Activated naive CD8-positive, alpha-beta T cell treated with anti-CD3 and anti-CD28 coated beads for 36 hours (primary cell): Measurements from ENCODE around the gene NCKAP5. TPM values are rescaled to one million over a fixed set of nuclear protein-coding genes. Genes with fewer than 3 reads are reported as not detected.

ENCODE experiments used
- DNase-seq: peaks from one replicate; pipeline ENCODE4 v3.0.0; 2021
- H3K27ac Mint-ChIP-seq: one replicate; pipeline ENCODE4 v1.8.0; 2022; ENCODE audit warnings: mild to moderate bottlenecking, moderate library complexity, mixed read lengths
- H3K27me3 Mint-ChIP-seq: one replicate; pipeline ENCODE4 v1.8.0; 2022; ENCODE audit warnings: mild to moderate bottlenecking, mixed read lengths
- H3K36me3 Mint-ChIP-seq: one replicate; pipeline ENCODE4 v1.8.0; 2021; ENCODE audit warnings: mild to moderate bottlenecking, mixed read lengths
- H3K4me1 Mint-ChIP-seq: one replicate; pipeline ENCODE4 v1.8.0; 2021; ENCODE audit warnings: mixed read lengths
- H3K4me3 Mint-ChIP-seq: one replicate; pipeline ENCODE4 v1.8.0; 2022; ENCODE audit warnings: mild to moderate bottlenecking, moderate library complexity, mixed read lengths
- H3K9me3 Mint-ChIP-seq: one replicate; pipeline ENCODE4 v1.8.0; 2022; ENCODE audit warnings: mixed read lengths
- total RNA-seq, 2 experiments: library from RNA; stranded (reverse); gene quantifications; one replicate each; pipeline ENCODE4 v1.2.3, GENCODE V29; 2021

Gene NCKAP5
- total RNA-seq, 2 experiments from 2014 or later: not detected

DNA sequence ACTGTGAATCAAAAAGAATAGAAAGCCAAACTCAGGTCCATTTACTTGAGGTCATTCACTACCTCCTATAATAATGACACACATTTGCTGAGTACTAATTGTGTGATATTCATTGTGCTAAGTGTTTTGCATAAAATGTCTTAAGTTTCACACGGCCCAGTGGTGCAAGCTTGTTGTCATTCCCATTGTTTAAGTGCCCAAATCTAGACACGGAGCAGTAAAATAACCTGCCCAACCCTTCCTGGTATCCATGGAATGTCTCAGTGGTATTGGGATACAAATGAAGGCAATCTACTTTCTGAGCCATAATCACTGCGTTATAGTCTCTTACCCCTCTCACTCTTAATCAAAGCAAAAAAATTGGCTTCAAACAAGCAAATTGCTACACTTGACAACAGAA is 233.3 kb downstream of the NCKAP5 start:
- Mint-ChIP-seq H3K9me3 (no peaks in the 10 kb centered on the region), H3K27ac (no peak overlapping the region), H3K36me3 (no peaks in the 10 kb centered on the region), H3K4me1 (no peaks in the 10 kb centered on the region), H3K27me3 (no peaks in the 10 kb centered on the region), H3K4me3 (no peak overlapping the region)
- no peak for DNase-seq

DNA sequence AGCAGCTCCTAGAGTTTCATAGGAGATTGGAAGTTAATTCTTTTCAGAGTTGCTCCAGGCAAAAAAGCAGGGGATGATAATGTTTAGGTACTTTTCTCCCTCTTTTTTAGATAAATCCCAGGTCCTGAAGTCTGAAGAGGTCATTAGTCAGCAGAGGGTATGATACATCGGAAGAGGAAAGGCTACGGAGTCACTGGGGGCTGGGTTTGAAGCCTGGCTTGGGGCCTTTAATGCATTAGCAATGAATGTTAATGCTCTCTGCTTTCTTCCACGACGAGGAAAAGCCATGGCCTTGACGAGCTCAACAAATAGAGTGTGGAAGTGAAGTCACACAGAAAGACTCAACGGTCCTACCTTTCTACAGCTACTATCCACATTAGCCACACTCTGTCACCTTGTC is 235.1 kb downstream of the NCKAP5 start:
- Mint-ChIP-seq H3K9me3 (no peaks in the 10 kb centered on the region), H3K36me3 (no peaks in the 10 kb centered on the region), H3K4me1 (no peaks in the 10 kb centered on the region), H3K4me3 (no peak overlapping the region), H3K27me3 (no peaks in the 10 kb centered on the region), H3K27ac (no peak overlapping the region)
- no peak for DNase-seq

DNA sequence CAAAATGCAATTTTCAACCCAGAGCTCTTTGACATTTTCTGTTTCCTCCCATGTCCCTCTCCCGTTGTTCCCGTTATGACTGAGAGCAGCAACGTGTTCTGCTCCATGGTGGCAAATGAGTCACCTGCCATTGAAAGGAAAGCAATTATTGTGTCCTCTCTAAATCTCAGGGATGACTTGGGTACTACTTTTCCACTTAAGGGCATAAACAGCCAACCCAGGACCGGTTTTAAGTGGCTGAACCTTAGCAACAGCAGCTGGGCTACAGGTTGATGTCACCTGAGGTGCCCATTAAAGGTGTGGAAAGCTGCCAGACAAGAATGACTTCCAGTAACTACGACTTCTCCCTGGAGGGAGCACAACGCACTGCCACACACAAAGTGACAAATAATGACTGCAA is 236.8 kb downstream of the NCKAP5 start:
- DNase-seq: no peak
- Mint-ChIP-seq H3K4me1 (no peaks in the 10 kb centered on the region), H3K36me3 (no peaks in the 10 kb centered on the region), H3K27me3 (no peaks in the 10 kb centered on the region), H3K4me3 (no peak overlapping the region), H3K9me3 (no peaks in the 10 kb centered on the region), H3K27ac (no peak overlapping the region)

DNA sequence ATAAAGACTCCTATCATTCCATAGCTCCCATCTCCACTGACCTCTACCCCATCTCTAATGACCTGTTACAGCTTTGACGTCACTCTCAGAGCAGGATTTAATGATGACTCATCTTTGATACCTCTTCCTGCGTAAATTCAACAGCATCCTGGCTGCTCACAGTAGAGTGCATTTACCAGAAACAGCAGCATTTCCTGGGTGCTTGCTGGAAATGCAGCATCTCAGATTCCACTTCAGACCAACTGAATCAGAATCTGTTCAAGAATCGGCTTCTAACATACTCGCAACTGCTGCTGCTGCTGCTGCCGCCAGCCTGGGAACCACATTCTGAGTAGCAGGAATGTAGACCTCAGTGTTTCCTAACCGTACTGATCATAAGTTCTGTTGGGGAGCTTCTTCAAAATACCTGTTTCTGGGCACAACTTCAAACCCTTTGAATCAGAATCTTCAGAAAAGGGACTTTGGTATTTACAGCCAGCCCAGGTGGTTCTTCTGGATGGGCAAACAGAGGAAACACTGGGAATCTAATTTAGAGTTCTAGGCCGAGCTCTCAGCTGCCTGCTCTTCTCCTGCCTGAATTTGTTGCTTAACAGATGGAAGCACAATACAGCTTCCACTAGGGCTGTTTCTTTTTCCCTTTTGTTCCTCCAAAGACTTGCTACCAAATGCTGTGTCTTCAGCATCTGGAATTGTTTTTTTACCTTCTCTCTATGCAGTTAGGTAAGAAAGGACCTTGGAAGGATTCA is 241.4 kb downstream of the NCKAP5 start:
- H3K27ac Mint-ChIP-seq: no peak overlapping the region
- H3K36me3 Mint-ChIP-seq: no peaks in the 10 kb centered on the region
- H3K4me3 Mint-ChIP-seq: no peak overlapping the region
- H3K27me3 Mint-ChIP-seq: no peaks in the 10 kb centered on the region
- no peaks in the 10 kb centered on the region for H3K9me3 Mint-ChIP-seq
- DNase-seq: no peak
- H3K4me1 Mint-ChIP-seq: no peaks in the 10 kb centered on the region

DNA sequence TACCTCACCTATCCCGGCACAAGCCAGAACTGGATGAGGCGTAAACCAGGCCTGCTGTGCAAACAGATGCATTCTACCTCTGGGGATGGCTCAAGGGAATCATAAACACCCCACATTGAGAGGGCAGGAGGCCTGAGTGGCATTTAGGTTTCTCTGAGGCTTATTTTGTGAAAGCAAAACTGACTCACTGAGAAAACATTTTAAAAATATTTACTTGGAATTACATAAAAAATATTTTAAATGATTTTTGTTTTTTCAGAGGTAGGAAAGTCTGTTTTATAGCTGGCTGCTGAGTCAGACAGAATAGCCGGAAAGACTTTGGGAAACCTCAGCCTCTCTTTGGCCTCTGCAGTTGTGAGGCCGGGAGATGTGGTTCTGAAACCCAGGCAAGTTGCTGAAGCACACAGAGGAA is 244.1 kb downstream of the NCKAP5 start:
- Mint-ChIP-seq H3K4me1 (no peaks in the 10 kb centered on the region), H3K36me3 (no peaks in the 10 kb centered on the region), H3K27me3 (no peaks in the 10 kb centered on the region), H3K4me3 (no peak overlapping the region), H3K9me3 (no peaks in the 10 kb centered on the region), H3K27ac (no peak overlapping the region)
- DNase-seq: no peak

DNA sequence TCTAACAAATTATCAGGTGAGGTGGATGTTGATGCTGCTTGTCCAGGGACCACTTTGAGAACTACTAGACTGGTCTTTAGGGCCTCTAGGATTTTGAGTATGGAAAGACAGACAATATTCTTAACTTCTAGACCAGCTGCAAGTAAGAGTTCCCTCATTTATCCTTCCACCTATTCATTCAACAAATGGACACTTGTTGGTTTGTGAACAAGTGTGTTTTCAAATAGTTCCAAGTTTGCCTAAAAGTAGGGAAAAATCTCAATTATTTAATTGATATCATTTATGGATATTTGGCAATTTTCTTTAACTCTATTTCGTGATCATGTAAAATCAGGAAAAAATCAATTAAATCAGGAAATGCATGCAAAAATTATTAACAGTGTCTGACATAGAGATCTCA is 245.4 kb downstream of the NCKAP5 start:
- no peaks in the 10 kb centered on the region for H3K27me3 Mint-ChIP-seq
- no peaks in the 10 kb centered on the region for H3K9me3 Mint-ChIP-seq
- no peak overlapping the region for H3K27ac Mint-ChIP-seq
- H3K36me3 Mint-ChIP-seq: no peaks in the 10 kb centered on the region
- H3K4me3 Mint-ChIP-seq: no peak overlapping the region
- no peak for DNase-seq
- H3K4me1 Mint-ChIP-seq: no peaks in the 10 kb centered on the region

DNA sequence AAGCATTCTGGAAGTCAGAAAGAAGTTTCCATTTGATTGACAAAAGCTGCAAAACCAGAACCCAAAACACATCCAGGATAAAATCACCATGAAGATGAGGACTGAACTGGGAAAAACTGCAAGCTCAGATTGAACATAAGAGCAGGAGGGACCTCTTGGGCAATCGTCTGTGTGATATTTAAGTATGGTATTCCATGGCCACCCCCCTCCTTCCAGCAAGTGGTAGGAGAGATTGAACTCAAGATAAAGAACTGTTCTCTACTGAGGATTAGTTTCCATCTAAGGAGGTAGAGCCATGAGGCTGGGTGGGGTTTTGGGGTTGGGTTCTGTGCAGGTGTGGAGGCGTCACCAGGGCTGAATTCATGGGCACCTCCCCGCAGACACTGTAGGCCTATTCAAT is 251.1 kb downstream of the NCKAP5 start:
- Mint-ChIP-seq H3K9me3 (peaks cover 1% of the 10 kb centered on the region), H3K4me1 (no peaks in the 10 kb centered on the region), H3K27me3 (no peaks in the 10 kb centered on the region), H3K4me3 (no peak overlapping the region), H3K36me3 (no peaks in the 10 kb centered on the region), H3K27ac (no peak overlapping the region)
- DNase-seq: no peak

DNA sequence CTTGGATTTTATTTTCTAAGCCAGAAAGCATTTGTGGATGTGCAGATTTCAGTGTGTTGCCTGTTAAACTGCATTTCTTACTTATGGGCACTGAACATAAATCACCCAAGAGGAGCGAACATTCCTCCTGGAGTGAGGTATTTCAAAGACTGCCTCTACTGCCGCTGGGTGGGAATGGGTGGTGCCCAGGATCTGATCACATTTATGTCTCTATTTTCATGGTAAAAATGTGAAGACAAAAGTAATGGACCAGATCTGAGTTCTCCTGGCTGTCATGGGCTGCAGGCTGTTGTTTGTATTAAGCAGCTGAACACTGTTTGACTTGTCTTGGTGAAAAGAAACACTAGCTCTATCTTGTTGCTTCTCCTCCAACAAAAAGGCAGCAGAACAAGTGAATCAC is 251.7 kb downstream of the NCKAP5 start:
- Mint-ChIP-seq H3K27me3 (no peaks in the 10 kb centered on the region), H3K4me1 (no peaks in the 10 kb centered on the region)

DNA sequence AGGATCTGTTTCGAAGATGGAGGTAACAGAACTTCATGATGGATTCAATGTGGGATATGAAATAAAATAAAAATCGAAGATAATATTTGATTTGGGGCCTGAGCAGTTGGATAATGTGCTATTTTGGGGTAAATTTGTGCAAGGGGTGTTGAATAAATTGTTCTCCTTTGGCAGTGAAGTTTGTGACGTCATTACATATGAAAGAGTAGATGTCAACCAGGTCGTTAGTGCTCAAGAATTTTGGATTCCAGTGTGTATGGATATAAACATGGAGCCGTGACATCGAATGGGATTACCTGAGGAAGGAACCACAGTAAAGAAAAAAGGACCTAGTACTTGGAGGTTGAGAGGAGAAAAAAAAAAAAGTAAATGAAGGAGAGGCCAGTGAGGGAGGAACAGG is 253.0 kb downstream of the NCKAP5 start:
- H3K4me3 Mint-ChIP-seq: no peak overlapping the region
- H3K27ac Mint-ChIP-seq: no peak overlapping the region
- DNase-seq: no peak
- no peaks in the 10 kb centered on the region for H3K36me3 Mint-ChIP-seq
- no peaks in the 10 kb centered on the region for H3K27me3 Mint-ChIP-seq
- no peaks in the 10 kb centered on the region for H3K4me1 Mint-ChIP-seq
- peaks cover 1% of the 10 kb centered on the region for H3K9me3 Mint-ChIP-seq

More for the DNA sequence above, 251.7 kb downstream of the NCKAP5 start:
- H3K36me3 Mint-ChIP-seq: no peaks in the 10 kb centered on the region
- H3K4me3 Mint-ChIP-seq: no peak overlapping the region
- no peak overlapping the region for H3K27ac Mint-ChIP-seq
- peaks cover 1% of the 10 kb centered on the region for H3K9me3 Mint-ChIP-seq
- no peak for DNase-seq

DNA sequence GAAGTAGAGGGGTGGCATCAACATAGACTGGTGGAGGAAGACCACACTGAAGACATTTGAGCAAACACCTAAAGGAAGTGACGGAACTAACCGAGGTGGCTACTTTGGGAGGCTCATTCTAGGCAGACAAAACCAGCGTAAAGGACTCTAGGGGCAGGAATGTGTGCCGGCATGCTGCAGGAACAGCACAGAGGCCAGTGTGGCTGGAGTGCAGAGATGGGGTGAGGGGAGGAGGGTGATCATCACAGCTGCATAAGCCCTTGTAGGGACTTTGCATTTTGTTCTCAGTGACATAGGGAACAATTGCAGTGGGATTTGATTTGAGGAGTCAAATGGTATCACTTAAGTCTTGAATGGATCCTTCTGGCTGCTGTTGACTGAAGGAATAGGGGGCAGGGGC is 253.5 kb downstream of the NCKAP5 start:
- H3K4me3 Mint-ChIP-seq: no peak overlapping the region
- no peak for DNase-seq
- peaks cover 1% of the 10 kb centered on the region for H3K9me3 Mint-ChIP-seq
- H3K36me3 Mint-ChIP-seq: no peaks in the 10 kb centered on the region
- no peaks in the 10 kb centered on the region for H3K4me1 Mint-ChIP-seq
- no peaks in the 10 kb centered on the region for H3K27me3 Mint-ChIP-seq
- no peak overlapping the region for H3K27ac Mint-ChIP-seq

DNA sequence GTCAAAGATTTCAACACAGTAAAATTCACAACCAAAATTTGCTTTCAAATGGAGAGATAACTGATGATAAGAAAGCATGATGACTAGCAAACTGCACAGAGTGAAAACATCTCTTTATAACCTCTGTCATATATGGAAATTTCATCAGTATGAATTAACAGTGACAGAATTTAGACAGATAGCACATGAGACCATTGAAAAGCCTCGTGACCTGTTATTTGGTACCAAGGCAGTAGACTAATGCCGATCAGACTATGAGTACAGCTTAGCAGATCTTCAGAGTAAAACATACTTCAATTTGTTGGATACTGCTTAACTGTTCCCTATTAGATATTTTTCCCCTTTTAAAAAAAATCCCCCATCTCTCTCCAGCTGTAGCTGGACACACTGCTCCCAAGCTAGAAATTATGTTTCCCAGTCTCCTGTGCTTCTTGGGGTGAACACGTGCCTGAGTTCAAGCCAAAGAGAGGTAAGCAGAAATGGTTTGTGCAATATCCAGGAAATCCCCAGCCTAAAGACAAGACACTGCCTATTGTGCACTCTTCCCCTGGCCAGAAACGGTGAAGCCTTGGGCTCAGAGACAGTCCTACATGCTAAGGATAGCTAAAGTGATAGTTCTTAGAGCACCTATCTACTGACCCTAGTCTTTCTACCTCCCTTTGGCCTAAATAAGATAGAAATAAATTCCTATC is 256.1 kb downstream of the NCKAP5 start:
- peaks cover 1% of the 10 kb centered on the region for H3K9me3 Mint-ChIP-seq
- no peaks in the 10 kb centered on the region for H3K36me3 Mint-ChIP-seq
- H3K4me1 Mint-ChIP-seq: no peaks in the 10 kb centered on the region
- no peaks in the 10 kb centered on the region for H3K27me3 Mint-ChIP-seq
- DNase-seq: no peak
- no peak overlapping the region for H3K4me3 Mint-ChIP-seq
- H3K27ac Mint-ChIP-seq: no peak overlapping the region

DNA sequence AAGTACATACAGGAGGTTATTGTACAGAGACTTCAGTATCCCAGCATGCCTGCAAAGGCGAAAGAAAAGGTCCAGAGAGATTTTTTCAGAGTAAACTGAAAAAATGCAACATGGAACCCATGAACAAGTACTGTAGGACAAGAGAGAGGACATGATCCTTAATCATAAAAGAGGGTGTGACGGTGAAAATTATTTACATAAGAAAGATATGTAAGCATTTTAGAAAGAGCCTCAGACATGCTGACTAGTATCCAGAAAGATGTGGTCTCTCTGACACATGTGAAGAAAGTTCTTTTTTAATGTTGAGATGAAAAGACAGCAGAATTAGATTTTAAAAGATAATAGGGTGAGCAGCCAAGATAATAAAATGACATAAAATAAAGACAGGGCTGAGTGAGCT is 262.0 kb downstream of the NCKAP5 start:
- Mint-ChIP-seq H3K4me1 (no peaks in the 10 kb centered on the region), H3K36me3 (no peaks in the 10 kb centered on the region), H3K9me3 (no peaks in the 10 kb centered on the region), H3K27ac (no peak overlapping the region), H3K4me3 (no peak overlapping the region), H3K27me3 (no peaks in the 10 kb centered on the region)
- no peak for DNase-seq

DNA sequence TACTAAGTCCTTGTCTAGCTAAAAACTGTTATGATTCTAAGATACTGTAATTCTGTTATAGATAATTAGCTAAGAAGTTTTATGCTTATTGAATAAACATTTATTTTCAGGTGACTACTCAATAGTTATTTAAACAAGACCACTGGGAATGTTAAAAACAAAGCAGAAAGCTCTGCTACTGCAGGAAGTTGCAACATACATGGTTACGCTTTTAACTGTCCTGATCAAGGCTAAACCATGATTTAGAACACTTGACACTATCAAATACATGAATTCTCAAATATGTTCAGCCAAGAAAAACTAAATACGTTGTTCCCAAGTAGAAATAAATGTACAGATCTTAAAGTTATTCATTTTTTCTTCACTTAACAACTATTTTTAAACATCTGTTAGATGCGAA is 263.9 kb downstream of the NCKAP5 start:
- DNase-seq: no peak
- Mint-ChIP-seq H3K4me3 (no peak overlapping the region), H3K4me1 (no peaks in the 10 kb centered on the region), H3K36me3 (no peaks in the 10 kb centered on the region), H3K27me3 (no peaks in the 10 kb centered on the region), H3K9me3 (no peaks in the 10 kb centered on the region), H3K27ac (no peak overlapping the region)

DNA sequence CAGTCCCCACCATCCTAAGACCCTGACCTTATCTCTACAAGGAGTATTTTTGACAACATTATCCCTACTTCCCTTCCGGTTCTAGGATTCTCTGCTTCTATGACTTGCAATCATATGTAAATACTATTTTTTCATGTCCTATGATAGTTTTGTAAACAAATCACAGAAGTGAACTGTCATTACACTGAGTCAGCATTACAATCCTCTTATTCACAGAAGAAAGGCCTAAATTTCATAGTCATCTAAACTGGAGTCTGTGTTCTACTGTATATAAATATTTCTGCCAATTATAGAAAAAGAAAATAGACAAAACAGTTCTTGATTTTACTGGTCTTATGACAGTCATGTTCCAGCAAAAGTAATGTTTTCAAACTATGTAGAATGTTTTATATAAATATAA is 265.1 kb downstream of the NCKAP5 start:
- H3K27me3 Mint-ChIP-seq: no peaks in the 10 kb centered on the region
- no peak overlapping the region for H3K4me3 Mint-ChIP-seq
- no peaks in the 10 kb centered on the region for H3K4me1 Mint-ChIP-seq
- DNase-seq: no peak
- no peaks in the 10 kb centered on the region for H3K36me3 Mint-ChIP-seq
- no peaks in the 10 kb centered on the region for H3K9me3 Mint-ChIP-seq
- H3K27ac Mint-ChIP-seq: no peak overlapping the region

DNA sequence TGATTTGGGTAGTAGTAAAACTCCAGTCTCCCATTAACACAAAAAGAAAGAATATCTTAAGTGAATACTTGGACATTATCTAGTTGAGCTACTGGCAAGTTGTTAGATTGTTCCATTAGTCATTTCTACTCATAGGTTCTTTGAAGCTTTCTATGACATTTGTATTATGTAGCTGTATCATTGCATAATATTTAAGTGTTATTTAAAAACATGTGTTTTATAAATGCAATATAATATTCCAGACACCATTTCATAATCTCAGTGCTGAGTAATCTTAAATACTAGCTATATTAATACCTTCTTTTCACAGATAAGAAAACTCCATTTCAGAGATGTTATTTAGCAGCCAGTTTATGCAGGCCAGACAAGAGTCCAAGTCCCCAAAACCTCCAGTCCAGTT is 271.9 kb downstream of the NCKAP5 start:
- Mint-ChIP-seq H3K4me1 (no peaks in the 10 kb centered on the region), H3K4me3 (no peak overlapping the region), H3K27ac (no peak overlapping the region), H3K27me3 (no peaks in the 10 kb centered on the region), H3K9me3 (peaks cover 2% of the 10 kb centered on the region), H3K36me3 (no peaks in the 10 kb centered on the region)
- DNase-seq: no peak
